Activated T-cell treated with anti-CD3 and anti-CD28 coated beads, Interleukin-2, amount 50 U/mL, for 24 hours (primary cell): ENCODE results near the gene CIAO3.
"Not testable (repeated sequence)": the region's sequence is repeated elsewhere in the genome, so short reads cannot be mapped to it uniquely, and the experiment has no call there.

Experiments
- DNase-seq: peaks from one replicate; pipeline ENCODE4 v3.0.0-alpha.2; 2020
- H3K27ac Mint-ChIP-seq: 2 replicates; pipeline ENCODE4 v1.8.0; 2020; ENCODE audit warnings: mild to moderate bottlenecking, mixed read lengths
- H3K27me3 Mint-ChIP-seq: 2 replicates; pipeline ENCODE4 v1.8.0; 2020; ENCODE audit warnings: mixed read lengths
- H3K36me3 Mint-ChIP-seq: 2 replicates; pipeline ENCODE4 v1.8.0; 2020; ENCODE audit warnings: low read depth, mixed read lengths
- H3K4me1 Mint-ChIP-seq: 2 replicates; pipeline ENCODE4 v1.8.0; 2020; ENCODE audit warnings: low read depth, mixed read lengths
- H3K4me3 Mint-ChIP-seq: 2 replicates; pipeline ENCODE4 v1.8.0; 2020; ENCODE audit warnings: mild to moderate bottlenecking, moderate library complexity, mixed read lengths
- H3K9me3 Mint-ChIP-seq: 2 replicates; pipeline ENCODE4 v1.8.0; 2020; ENCODE audit warnings: mixed read lengths

The CIAO3 gene

GRCh38 chr16:780296-780695, 39.5 kb upstream of the CIAO3 start:
- peaks cover 7% of the 10 kb centered on the region for H3K36me3 Mint-ChIP-seq
- no peaks in the 10 kb centered on the region for H3K27me3 Mint-ChIP-seq
- DNase-seq = no peak
- H3K4me1 Mint-ChIP-seq = no peaks in the 10 kb centered on the region
- no peak overlapping the region for H3K27ac Mint-ChIP-seq
- no peaks in the 10 kb centered on the region for H3K9me3 Mint-ChIP-seq
- no peak overlapping the region for H3K4me3 Mint-ChIP-seq

DNA sequence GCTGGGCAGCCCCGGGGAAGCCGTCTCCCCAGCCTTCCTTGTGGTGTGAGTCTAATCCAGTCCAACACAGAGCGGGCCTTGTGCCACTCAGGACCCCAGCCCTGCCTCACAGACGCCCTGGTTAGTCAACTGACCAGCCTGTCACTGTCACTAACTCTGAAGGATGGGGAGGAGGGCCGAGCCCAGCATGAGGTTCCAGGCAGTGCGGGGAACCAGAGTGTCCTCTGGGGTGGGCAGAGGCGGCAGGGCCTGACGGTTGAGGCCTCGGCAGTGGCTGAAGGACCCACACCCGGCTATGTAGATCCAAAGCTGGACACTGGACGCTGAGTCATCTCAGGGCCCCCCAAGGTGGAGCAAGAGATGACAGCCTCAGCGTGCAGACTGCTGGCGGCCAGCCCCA, 38.8 kb upstream of the CIAO3 start:
- Mint-ChIP-seq H3K4me1 (no peaks in the 10 kb centered on the region), H3K27me3 (no peaks in the 10 kb centered on the region), H3K27ac (no peak overlapping the region), H3K4me3 (no peak overlapping the region), H3K9me3 (no peaks in the 10 kb centered on the region), H3K36me3 (peaks cover under 1% of the 10 kb centered on the region)
- DNase-seq = no peak

GRCh38 chr16:778909-779527, 38.2 kb upstream of the CIAO3 start:
- H3K4me1 Mint-ChIP-seq = no peaks in the 10 kb centered on the region
- H3K4me3 Mint-ChIP-seq = no peak overlapping the region
- no peaks in the 10 kb centered on the region for H3K27me3 Mint-ChIP-seq
- H3K9me3 Mint-ChIP-seq = no peaks in the 10 kb centered on the region
- no peak overlapping the region for H3K27ac Mint-ChIP-seq
- no peak for DNase-seq
- H3K36me3 Mint-ChIP-seq = no peaks in the 10 kb centered on the region

GRCh38 chr16:778447-778846, 37.6 kb upstream of the CIAO3 start:
- Mint-ChIP-seq H3K4me3 (no peak overlapping the region), H3K27ac (no peak overlapping the region), H3K36me3 (no peaks in the 10 kb centered on the region), H3K27me3 (no peaks in the 10 kb centered on the region), H3K4me1 (no peaks in the 10 kb centered on the region), H3K9me3 (no peaks in the 10 kb centered on the region)
- DNase-seq = no peak

GRCh38 chr16:777826-778225, 37.0 kb upstream of the CIAO3 start:
- Mint-ChIP-seq H3K27me3 (no peaks in the 10 kb centered on the region), H3K4me3 (no peak overlapping the region), H3K9me3 (no peaks in the 10 kb centered on the region), H3K27ac (no peak overlapping the region), H3K36me3 (no peaks in the 10 kb centered on the region), H3K4me1 (no peaks in the 10 kb centered on the region)
- no peak for DNase-seq

GRCh38 chr16:776824-777223, 36.0 kb upstream of the CIAO3 start:
- no peaks in the 10 kb centered on the region for H3K27me3 Mint-ChIP-seq

GRCh38 chr16:776298-776697, 35.5 kb upstream of the CIAO3 start:
- not testable (repeated sequence) for H3K4me1 Mint-ChIP-seq, DNase-seq, H3K36me3 Mint-ChIP-seq, H3K4me3 Mint-ChIP-seq, H3K9me3 Mint-ChIP-seq, H3K27ac Mint-ChIP-seq, H3K27me3 Mint-ChIP-seq

More at GRCh38 chr16:776824-777223, 36.0 kb upstream of the CIAO3 start:
- no peaks in the 10 kb centered on the region for H3K36me3 Mint-ChIP-seq
- DNase-seq = no peak
- no peaks in the 10 kb centered on the region for H3K9me3 Mint-ChIP-seq
- H3K27ac Mint-ChIP-seq = no peak overlapping the region
- H3K4me1 Mint-ChIP-seq = no peaks in the 10 kb centered on the region
- H3K4me3 Mint-ChIP-seq = no peak overlapping the region

DNA sequence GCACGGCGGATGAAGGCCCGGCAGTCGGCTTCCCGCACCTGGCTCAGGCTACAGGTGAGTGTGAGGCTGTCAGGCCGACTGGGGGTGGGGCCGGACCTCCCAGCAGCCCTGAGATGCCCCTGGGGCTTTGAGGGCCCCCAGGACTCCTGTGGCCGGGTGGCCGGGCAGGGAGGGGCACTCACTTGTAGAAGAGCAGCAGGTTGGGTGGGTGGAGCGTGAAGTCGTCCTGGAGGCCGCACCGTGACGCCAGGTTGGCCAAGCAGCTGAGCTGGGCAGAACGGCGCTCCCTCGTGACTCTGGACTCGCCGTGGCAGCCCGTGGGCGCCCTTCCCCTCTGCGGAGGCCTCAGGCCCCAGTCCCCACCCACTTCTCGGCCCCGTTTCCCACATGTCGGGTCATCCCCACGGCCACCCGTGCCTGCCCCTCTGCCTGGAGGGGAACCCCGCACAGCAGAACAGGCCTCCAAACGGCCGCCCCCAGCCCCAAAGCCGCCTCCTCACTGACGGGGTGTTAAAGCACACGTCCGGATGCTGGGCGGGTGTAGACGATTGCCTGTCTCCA, 34.5 kb upstream of the CIAO3 start:
- Mint-ChIP-seq H3K4me1 (no peaks in the 10 kb centered on the region), H3K27me3 (no peaks in the 10 kb centered on the region), H3K9me3 (no peaks in the 10 kb centered on the region), H3K36me3 (no peaks in the 10 kb centered on the region), H3K27ac (no peak overlapping the region), H3K4me3 (no peak overlapping the region)
- DNase-seq = no peak

DNA sequence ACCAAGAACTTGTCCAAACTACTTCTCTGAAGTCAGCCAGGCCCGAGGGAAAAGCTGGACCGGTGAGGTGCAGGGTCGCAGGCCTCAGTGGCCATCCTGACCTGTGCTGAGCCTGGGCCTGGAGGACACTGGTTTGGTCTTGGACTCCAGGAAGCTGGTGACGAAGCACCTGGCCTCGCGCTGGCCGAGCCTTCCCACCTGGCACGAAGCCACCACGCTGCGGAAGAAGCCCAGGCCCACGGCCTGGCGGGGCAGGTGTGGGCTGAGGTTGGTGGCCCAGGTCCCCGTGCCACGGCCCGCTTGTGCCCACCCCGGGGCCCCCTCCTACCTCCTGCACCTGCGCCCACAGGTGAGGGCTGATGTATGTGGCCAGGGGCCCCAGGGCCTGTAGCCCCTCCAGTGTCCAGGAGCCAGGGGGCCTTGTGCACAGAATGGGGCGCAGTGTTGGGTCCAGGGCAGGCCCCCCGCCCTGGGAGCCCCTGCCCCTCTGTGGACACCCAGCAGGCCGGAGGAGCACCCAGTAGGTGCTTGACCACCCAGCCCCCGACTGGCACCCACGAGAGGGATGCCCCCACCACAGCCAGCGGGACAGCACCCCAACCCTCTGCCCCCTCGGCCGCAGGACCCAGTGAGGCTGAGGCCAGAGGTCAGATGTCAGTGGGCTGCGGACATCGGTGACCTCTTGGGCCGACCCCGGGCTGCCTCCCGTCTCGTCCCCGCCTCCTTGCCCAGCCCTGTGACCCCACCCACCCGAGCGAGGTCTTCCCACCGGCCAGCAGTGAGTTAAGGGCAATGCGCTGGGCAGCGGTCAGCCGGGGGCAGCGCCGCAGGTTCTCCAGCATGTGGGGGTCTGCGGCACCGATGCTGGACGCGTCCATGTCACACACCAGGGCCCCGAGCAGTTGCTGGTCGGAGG, 33.5 kb upstream of the CIAO3 start:
- Mint-ChIP-seq H3K9me3 (no peaks in the 10 kb centered on the region), H3K4me1 (no peaks in the 10 kb centered on the region), H3K4me3 (no peak overlapping the region), H3K36me3 (no peaks in the 10 kb centered on the region), H3K27me3 (no peaks in the 10 kb centered on the region), H3K27ac (no peak overlapping the region)
- DNase-seq = no peak

DNA sequence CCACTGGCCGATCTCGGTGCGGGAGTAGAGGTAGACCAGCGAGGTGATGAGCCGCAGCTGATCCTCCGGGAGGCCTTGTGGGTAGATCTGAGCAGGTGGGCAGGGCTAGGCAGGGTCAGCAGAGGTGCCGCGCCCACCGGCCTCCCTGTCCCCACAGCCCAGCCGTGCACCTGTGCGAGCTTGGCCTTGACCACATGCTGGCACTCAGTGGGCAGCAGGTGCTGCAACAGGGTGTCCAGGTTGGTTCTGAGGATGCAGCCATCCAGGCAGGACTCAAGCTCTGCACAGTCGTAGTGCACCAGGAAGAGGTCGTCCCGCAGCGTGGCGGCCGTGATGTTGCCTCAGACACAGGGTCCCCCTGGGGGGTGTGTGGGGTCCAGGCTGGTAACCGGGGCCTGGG, 32.2 kb upstream of the CIAO3 start:
- no peak overlapping the region for H3K4me3 Mint-ChIP-seq
- no peaks in the 10 kb centered on the region for H3K4me1 Mint-ChIP-seq
- H3K27ac Mint-ChIP-seq = no peak overlapping the region
- no peaks in the 10 kb centered on the region for H3K27me3 Mint-ChIP-seq
- no peaks in the 10 kb centered on the region for H3K36me3 Mint-ChIP-seq
- no peak for DNase-seq
- H3K9me3 Mint-ChIP-seq = no peaks in the 10 kb centered on the region

DNA sequence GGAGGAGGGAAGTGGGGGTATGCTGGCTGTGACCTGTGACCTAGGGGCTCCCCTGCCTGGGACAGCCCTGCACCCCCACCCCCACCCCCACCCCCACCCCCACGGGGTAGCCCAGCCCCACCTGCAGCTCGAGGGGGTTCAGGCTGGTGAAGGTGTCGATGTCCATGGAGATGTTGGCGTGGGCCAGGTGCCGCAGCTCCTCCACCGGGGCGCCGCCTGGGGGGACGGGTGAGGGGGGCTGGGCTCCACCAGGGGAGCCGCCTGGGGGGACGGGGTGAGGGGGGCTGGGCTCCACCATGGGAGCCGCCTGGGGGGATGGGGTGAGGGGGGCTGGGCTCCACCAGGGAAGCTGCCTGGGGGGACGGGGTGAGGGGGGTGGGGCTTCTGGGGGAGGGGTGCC, 29.6 kb upstream of the CIAO3 start:
- no peak overlapping the region for H3K4me3 Mint-ChIP-seq
- H3K4me1 Mint-ChIP-seq = no peaks in the 10 kb centered on the region
- DNase-seq = no peak
- H3K9me3 Mint-ChIP-seq = no peaks in the 10 kb centered on the region
- no peak overlapping the region for H3K27ac Mint-ChIP-seq
- H3K27me3 Mint-ChIP-seq = no peaks in the 10 kb centered on the region
- H3K36me3 Mint-ChIP-seq = no peaks in the 10 kb centered on the region

DNA sequence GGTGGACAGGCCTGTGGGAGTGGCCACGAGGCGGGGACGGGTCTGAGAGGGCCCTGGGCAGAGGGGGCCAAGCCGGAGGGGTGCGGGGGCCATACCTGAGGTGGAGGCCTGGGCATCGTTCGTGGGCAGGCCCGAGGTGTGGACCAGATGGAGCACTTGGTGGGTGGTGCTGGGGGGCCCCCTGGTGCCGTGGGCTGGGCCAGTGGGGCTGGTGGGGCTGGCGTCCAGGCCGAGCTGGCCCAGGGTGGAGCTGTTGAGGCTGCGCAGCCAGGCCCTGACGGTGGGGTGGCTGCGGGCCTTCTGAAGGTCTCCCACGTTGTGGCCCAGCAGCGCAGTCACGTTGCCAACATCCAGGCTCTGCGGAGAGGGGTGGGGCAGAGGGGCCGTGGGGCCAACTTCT, 29.1 kb upstream of the CIAO3 start:
- no peaks in the 10 kb centered on the region for H3K4me1 Mint-ChIP-seq
- no peak overlapping the region for H3K27ac Mint-ChIP-seq
- no peaks in the 10 kb centered on the region for H3K9me3 Mint-ChIP-seq
- H3K36me3 Mint-ChIP-seq = no peaks in the 10 kb centered on the region
- no peaks in the 10 kb centered on the region for H3K27me3 Mint-ChIP-seq
- DNase-seq = no peak
- no peak overlapping the region for H3K4me3 Mint-ChIP-seq

DNA sequence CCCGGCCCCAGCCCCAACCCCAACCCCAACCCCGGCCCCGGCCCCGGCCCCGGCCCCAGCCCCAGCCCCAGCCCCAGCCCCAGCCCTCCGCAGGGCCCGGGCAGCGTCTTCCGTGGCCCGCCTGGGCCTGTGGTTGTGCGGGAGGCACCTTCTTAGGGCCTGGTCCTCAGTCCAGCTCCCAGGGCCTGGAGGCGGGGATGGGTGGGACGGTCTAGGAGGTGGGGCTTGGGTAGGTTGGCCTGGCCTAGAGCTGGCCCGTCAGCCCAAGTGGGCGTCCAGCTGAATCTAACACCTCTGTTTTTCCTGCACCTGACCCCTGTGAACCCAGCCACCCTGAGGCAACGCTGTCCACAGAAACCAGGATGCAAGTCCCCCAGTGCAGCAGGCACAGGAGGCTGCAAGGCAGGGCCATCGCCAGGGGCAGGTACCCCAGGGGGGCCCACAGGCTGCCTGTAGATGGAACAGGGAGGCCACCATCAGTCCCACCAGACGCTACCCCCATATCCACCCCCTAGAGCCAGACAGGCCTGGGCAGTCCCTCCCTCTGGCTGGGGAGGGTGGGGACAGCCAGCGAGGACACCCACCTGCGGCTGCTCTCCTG, 28.5 kb upstream of the CIAO3 start:
- H3K4me1 Mint-ChIP-seq = no peaks in the 10 kb centered on the region
- H3K9me3 Mint-ChIP-seq = no peaks in the 10 kb centered on the region
- DNase-seq = no peak
- H3K27ac Mint-ChIP-seq = no peak overlapping the region
- no peaks in the 10 kb centered on the region for H3K27me3 Mint-ChIP-seq
- no peak overlapping the region for H3K4me3 Mint-ChIP-seq
- no peaks in the 10 kb centered on the region for H3K36me3 Mint-ChIP-seq

GRCh38 chr16:768428-768827, 27.6 kb upstream of the CIAO3 start:
- Mint-ChIP-seq H3K4me1 (no peaks in the 10 kb centered on the region), H3K36me3 (no peaks in the 10 kb centered on the region), H3K27ac (no peak overlapping the region), H3K27me3 (no peaks in the 10 kb centered on the region), H3K4me3 (no peak overlapping the region), H3K9me3 (no peaks in the 10 kb centered on the region)
- no peak for DNase-seq

DNA sequence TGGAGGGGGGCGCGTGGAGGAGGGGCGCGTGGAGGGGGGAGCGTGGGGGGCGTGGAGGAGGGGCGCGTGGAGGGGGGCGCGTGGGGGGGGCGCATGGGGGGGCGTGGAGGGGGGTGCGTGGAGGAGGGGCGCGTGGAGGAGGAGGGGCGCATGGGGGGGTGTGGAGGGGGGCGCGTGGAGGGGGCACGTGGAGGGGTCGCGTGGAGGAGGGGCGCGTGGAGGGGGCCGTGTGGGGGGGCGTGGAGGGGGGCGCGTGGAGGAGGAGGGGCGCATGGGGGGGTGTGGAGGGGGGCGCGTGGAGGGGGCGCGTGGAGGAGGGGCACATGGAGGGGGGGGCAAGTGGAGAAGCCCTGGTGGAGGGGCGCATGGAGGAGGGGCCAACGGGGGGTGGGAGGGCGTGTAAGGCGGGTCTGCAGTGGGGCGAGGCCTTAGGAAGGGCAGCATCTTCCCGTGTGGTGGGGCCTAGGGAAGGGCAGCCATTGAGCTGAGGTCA, 27.0 kb upstream of the CIAO3 start:
- H3K9me3 Mint-ChIP-seq = no peaks in the 10 kb centered on the region
- H3K4me1 Mint-ChIP-seq = no peaks in the 10 kb centered on the region
- H3K27me3 Mint-ChIP-seq = no peaks in the 10 kb centered on the region
- DNase-seq = no peak
- no peaks in the 10 kb centered on the region for H3K36me3 Mint-ChIP-seq
- H3K27ac Mint-ChIP-seq = no peak overlapping the region
- H3K4me3 Mint-ChIP-seq = no peak overlapping the region
